ENCODE measurements around the gene TBL1X. TPM values are rescaled to one million over a fixed set of nuclear protein-coding genes. Genes with fewer than 3 reads are reported as not detected.

The TBL1X gene
- 10 to 100 TPM; 34.4 to 53.2 (median 44.9) TPM for total RNA-seq (2021; fragmentation: NEBNext Ultra II Directional; extraction: Animal tissue kit (Norgen Biotek cat#: 25700))
- long read RNA-seq, full-length matches to known transcripts = 2 of 12 reads
- long read RNA-seq, partial matches to known transcripts = 3 of 12 reads
- long read RNA-seq, other reads (novel, unspliced or antisense) = 7 of 12 reads

DNA sequence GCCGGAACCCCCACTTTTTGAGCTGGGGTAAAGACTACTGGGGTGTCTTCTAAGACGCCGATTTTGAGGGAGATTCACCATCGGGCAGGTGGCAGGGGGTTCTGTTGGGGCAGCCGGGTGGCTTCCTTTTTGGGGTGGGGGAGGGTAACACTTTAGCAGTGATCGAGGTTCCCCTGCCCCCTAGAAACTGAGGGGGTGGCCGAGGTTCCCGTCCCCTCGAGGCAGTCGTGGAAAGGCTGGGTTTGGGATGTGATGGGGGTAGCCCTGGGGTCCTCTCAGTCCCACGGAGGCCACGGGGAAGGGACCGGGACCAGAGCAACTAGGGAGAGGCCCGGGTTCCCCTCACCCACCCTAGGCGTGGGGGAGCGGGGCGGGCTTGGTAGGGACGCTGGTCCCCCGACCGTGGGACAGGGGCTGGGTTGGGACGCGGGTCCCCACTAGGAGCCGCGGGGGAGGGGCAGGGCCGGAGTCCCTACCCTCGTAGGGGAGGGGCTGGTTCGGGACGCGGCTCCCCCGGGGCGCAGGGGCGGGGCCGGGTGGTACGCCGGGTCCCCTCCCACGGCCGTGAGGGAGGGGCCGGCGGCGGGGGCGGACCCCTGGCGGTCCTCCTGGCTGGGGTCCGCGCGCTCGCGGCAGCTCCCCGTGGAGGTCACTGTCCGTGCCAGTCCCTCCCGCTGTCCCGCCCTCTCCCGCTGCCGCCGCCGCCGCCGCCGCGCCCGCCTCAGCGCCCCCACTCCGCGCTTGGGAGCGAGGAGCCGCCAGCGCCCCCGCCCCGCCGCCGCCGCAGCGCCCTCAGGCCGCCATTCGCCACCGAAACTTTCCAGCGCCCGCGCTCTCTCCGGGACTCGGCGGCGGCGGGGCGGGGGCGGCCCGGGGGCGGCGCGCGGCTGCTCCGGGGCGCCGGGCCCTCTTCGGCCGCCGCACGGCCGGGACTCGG is at the start of gene TBL1X:
Gene TBL1X, plus strand, starts transcription at position 624 of the 937 bp plus-strand sequence. CDS start 188,529 bp downstream, outside the sequence.
- no peaks in the 10 kb centered on the region; the same call in 1 of the 2 replicates for H3K27me3 Mint-ChIP-seq (ENCODE audit: insufficient read depth)
- DNase-seq = peak; percentile 8
- peak within 1 kb of the TSS; percentile 63 for H3K4me3 Mint-ChIP-seq
- H3K27ac Mint-ChIP-seq = peak within 1 kb of the TSS; percentile 87
- peaks cover 8% of the 10 kb centered on the region; the same call in 1 of the 2 replicates for H3K36me3 Mint-ChIP-seq (ENCODE audit: low read depth)
- H3K4me1 Mint-ChIP-seq (ENCODE audit: low read depth) = peaks cover 33% of the 10 kb centered on the region
- no peak for TF ChIP-seq CTCF (IDR thresholded peaks at IDR 0.05)
- no peaks in the 10 kb centered on the region for H3K9me3 Mint-ChIP-seq

DNA sequence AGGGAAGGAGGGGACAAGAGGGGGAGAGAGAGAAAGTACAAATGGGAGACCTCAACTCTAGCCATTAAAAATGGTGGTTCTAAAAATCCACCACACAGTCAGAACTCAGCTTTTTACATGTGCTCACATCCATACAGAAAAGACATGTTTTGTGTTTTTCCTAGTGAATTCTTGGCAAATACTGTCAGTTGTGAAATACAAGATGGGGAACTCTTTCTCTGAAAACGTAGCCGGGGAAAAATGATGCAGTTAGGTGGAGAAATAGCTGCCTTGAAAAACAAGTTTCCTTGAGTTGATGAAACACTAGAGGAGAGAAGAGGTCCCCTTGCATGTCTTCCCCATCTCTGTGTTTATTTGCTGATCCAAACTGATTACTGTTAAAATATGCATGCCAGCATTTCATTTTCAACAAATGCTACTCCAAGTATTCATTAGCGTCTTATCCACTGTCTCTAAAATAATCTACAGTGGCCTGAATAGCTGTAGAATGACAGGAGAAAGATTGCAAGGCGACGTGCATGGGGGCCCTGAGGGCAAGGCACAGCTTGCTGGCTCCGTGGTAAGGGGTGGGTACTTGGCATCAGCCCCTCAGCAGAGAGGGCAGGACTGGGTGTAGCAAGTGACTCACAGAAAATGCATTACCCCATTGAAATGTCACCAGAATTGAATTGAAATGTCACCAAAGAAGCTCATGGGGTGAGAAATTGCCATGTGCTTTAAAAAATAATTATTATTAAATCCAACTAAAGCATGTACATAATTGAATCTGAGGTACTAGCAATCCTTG is 48.1 kb upstream of the TBL1X start:
- TF ChIP-seq CTCF (IDR thresholded peaks at IDR 0.05) = no peak
- no peaks in the 10 kb centered on the region for H3K36me3 Mint-ChIP-seq (ENCODE audit: low read depth)
- H3K27ac Mint-ChIP-seq = peak overlapping the region; percentile 54
- no peaks in the 10 kb centered on the region for H3K9me3 Mint-ChIP-seq
- H3K4me1 Mint-ChIP-seq (ENCODE audit: low read depth) = peaks cover 18% of the 10 kb centered on the region
- DNase-seq = peak; percentile 36
- peak overlapping the region; percentile 11; the same call in 1 of the 2 replicates for H3K4me3 Mint-ChIP-seq
- H3K27me3 Mint-ChIP-seq (ENCODE audit: insufficient read depth) = no peaks in the 10 kb centered on the region

- DNase-seq = no peak
- Mint-ChIP-seq H3K9me3 (no peaks in the 10 kb centered on the region), H3K4me1 (ENCODE audit: low read depth) (peaks cover 18% of the 10 kb centered on the region), H3K27me3 (ENCODE audit: insufficient read depth) (no peaks in the 10 kb centered on the region), H3K27ac (no peak overlapping the region), H3K36me3 (ENCODE audit: low read depth) (no peaks in the 10 kb centered on the region), H3K4me3 (no peak overlapping the region)
- TF ChIP-seq CTCF (IDR thresholded peaks at IDR 0.05) = no peak
Observed at GRCh38 chrX:9418262-9418661, 46.6 kb upstream of the TBL1X start.

GRCh38 chrX:9420275-9421265 is 44.3 kb upstream of the TBL1X start:
- no peak for TF ChIP-seq CTCF (IDR thresholded peaks at IDR 0.05)
- Mint-ChIP-seq H3K4me1 (ENCODE audit: low read depth) (peaks cover 18% of the 10 kb centered on the region), H3K9me3 (no peaks in the 10 kb centered on the region), H3K27me3 (ENCODE audit: insufficient read depth) (peaks cover 2% of the 10 kb centered on the region), H3K27ac (no peak overlapping the region), H3K36me3 (ENCODE audit: low read depth) (no peaks in the 10 kb centered on the region), H3K4me3 (no peak overlapping the region)
- DNase-seq = no peak
